NCI-H1092 treated with DMSO at 0.1 percent for 48 hours (cell line): ENCODE data around the gene CLK1.

Experiments used
- DNase-seq: peaks from one replicate; lab custom pipeline; 2025; lab: John Stamatoyannopoulos, UW

The CLK1 gene

DNA sequence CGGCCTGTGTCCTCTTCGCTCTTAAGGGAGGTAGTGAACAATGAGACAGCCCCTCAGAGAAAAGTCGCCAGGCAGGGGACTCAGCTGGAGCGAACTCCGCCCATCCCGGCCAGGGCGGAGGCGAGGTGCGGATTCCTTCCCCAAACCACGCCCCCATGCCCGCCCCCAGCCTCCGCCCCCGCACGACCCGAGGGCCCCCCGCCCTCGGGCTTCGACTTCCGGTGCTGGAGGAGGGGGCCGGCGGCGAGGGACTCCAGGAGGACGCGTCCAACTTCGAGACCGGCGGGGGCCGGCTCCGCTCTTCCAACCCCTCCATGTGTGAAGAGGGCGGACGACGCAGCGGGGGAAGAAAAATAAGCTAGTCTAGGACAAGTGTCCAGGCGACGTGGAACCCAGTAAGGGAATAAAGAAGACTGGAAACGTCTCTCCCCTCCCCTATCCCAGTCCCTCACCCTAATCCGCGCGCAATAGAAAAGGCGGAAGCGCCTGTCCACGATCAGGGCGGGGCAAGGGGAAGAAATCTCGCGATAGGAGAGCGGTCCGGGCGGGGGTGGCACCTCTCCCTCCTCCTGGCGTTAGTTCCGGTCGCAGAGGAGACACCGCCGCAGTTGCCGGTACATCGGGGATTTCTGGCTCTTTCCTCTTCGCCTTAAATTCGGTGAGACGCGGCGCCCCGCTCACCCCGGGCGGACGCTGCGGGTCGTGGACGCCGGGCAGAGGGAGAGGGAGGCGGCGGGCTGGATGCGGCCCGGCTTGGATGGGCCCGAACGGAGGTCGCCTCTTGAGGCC is 52.9 kb downstream of the CLK1 start, which contains the start of gene BZW1:
BZW1 (plus strand) TSS at position 578 of the 789 bp plus-strand sequence. CDS start 1,308 bp downstream, outside the sequence.
- peak; percentile 94 for DNase-seq

DNA sequence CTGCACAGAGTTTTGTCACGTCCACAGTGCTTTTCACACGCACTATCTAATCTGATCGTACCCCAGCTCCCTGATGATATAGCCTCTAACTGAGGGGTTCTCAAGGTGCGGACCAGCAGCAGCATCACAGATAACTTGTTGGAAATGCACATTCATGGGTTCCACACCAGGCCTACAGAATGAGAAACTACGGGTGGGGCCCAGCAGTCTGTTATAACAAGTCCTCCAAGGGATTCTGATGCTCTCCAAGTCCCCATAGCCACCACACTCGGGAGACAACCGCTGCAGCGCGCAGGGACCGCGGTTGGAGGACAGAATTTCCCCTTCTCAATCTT is 53.5 kb downstream of the CLK1 start:
- no peak for DNase-seq

DNA sequence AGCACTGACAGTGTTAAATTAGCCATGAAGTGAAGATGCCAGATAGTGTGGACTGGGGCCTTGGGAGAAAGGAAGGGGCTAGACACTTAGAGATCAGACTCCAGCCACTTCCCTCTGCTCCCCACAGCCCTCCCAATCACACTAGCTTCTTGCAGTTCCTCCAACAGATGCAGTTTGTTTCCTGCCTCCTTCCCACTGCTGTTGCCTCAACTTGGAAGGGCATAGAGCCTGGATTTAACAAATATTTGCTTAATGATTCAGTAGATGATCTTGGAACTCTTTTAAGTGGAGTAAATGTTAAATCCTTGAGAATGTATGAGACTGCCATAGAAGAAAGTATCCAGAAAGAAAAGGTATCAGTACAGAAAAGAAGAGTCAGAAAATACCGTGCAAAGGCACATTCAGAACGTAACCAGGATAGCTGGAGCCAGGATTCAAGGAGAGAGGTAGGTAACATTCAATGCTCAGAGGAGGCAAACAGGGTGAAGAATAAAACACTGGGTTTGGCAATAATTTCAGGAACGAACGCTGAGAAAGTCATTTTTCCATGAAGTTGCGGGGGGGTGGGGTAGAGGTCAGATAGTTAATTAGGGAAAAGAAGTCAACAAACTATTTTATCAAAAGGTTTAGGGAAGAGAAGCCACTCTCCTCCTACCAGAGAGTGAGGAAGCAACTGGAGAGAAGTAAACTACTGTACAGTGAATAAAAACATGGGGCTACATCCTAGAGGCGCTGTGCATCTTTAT is 54.0 kb downstream of the CLK1 start:
- no peak for DNase-seq

DNA sequence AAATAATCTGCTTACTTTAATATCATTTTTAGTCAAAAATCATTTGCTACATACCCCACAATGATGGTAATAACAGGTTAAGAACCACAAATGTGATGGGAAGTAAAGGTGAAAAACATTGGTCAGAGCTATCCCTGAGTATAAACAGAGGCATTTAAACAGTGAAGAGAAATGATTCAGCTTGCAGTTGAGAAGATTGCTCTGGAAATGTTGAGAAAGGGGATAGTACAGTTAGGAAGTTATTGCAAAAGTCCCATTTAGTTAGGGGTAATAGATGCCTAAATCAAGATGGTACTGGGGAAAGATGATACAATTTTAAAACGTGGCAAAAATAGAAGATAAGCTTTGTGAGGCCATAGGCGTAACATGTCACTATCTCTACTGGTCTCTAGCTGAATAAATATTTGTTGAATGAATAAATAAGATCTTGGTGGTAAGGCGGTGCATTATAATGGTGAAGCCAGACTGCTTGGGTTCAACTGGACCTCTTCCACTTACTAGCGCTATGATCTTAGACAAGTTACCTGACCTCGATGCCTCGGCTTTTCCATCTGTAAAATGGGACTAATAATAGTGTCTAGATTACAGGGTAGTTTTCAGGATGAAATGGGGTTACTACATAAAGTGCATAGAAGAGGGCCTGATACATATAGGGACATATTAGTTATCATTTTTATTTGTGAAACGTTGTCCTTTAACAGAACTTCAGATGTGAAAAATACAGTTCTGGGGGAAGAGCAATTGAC is 54.8 kb downstream of the CLK1 start:
- no peak for DNase-seq
